DND-41 (cell line): ENCODE measurements around the gene IGSF23.

Experiments used
- CTCF ChIP-seq: IDR thresholded peaks from 2 replicates; pipeline ENCODE4 v1.5.1; 2012; ENCODE audit warnings: borderline replicate concordance, low read length, moderate library complexity, mild to moderate bottlenecking; ENCODE audit not compliant: poor library complexity, severe bottlenecking; ENCODE audit errors: extremely low read depth
- EZH2 ChIP-seq: IDR thresholded peaks from 3 replicates; pipeline ENCODE4 v1.6.1; 2012; ENCODE audit warnings: borderline replicate concordance, low read depth, mild to moderate bottlenecking, moderate library complexity, low read length, inconsistent platforms; ENCODE audit not compliant: severe bottlenecking

GRCh38 chr19:44628793-44629192 is 15.4 kb downstream of the IGSF23 start:
- TF ChIP-seq CTCF (no peak), EZH2 (no peak)
